Measurements from ENCODE around the gene SPEM2.
A peak's percentile ranks its signal among the peaks of the same experiment; 100 is the strongest.
"Not testable (repeated sequence)": the region's sequence is repeated elsewhere in the genome, so short reads cannot be mapped to it uniquely, and the experiment has no call there.

SPEM2 gene

GRCh38 chr17:7466318-7466638 is 40.9 kb downstream of the SPEM2 start:
- no peak overlapping the region for H3K4me3 Mint-ChIP-seq
- no peaks in the 10 kb centered on the region for H3K9me3 Mint-ChIP-seq
- no peak overlapping the region for H3K27ac Mint-ChIP-seq
- peaks cover 6% of the 10 kb centered on the region for H3K36me3 Mint-ChIP-seq (ENCODE audit: low read depth)
- peaks cover 16% of the 10 kb centered on the region for H3K4me1 Mint-ChIP-seq (ENCODE audit: low read depth)
- no peaks in the 10 kb centered on the region for H3K27me3 Mint-ChIP-seq

DNA sequence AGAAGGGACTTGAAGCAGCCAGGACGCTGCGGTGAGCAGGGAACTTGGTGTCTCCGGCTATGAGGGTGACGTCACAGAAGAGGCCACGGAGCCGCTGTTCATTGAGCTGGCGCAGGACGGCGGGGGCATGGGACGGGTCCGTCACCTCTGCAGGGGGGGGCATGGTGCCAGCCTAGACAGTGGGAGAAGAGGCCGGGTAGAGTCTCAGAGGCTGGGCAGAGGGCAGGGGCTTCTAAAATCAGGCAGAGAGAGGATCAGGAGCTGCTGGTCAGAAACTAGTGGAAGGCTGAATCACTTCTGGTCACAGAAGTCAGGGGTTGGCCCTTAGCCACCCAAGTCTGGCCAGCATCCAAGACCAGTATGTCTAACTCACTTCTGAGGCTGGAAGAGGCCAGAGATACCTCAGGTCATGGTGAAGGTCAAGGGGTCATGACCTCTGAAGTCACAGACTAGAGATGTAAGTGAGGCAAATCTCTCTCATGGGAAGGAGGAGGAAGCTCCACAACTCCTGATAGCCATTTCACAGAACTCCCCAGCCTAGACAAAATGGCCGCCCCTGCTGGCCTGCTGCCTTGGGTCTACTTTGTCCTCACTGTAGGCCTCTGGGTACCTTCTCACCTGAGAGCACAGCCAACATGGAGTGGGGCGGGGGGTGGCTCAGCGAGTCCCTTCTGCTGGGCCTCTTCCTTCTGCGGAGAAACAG is 41.4 kb downstream of the SPEM2 start:
- Mint-ChIP-seq H3K36me3 (ENCODE audit: low read depth) (peaks cover 7% of the 10 kb centered on the region), H3K27ac (no peak overlapping the region), H3K4me1 (ENCODE audit: low read depth) (peaks cover 21% of the 10 kb centered on the region)

DNA sequence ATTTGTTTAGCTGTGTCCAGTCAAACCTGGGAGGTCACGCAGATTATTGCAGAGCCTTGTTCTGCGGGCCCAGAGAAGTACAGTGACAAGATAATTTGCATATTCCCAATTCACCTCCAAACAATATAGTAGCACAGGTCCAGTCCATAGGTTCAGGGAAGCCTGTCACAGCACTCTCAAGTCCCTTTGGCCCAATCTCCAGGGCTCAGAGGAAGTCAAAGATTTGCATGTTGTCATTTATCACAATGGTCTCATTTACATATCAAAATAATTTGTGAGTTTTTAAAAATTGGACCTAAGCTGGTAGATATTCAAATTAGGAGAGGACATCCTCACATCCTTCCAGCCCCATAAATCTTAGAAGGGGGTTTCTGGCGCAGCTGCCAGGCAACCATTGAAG is 42.1 kb downstream of the SPEM2 start:
- Mint-ChIP-seq H3K36me3 (ENCODE audit: low read depth) (peaks cover 8% of the 10 kb centered on the region), H3K9me3 (no peaks in the 10 kb centered on the region), H3K27ac (peak overlapping the region; percentile 26), H3K4me1 (ENCODE audit: low read depth) (peaks cover 26% of the 10 kb centered on the region), H3K4me3 (no peak overlapping the region), H3K27me3 (no peaks in the 10 kb centered on the region)

More for the DNA sequence above, 41.4 kb downstream of the SPEM2 start:
- Mint-ChIP-seq H3K9me3 (no peaks in the 10 kb centered on the region), H3K4me3 (no peak overlapping the region), H3K27me3 (no peaks in the 10 kb centered on the region)

- peaks cover 8% of the 10 kb centered on the region for H3K36me3 Mint-ChIP-seq (ENCODE audit: low read depth)
- H3K27ac Mint-ChIP-seq, result no peak overlapping the region
- H3K9me3 Mint-ChIP-seq, result no peaks in the 10 kb centered on the region
- peaks cover 30% of the 10 kb centered on the region for H3K4me1 Mint-ChIP-seq (ENCODE audit: low read depth)
- no peak overlapping the region for H3K4me3 Mint-ChIP-seq
- H3K27me3 Mint-ChIP-seq, result no peaks in the 10 kb centered on the region
Measured at GRCh38 chr17:7468290-7468689, 42.9 kb downstream of the SPEM2 start.

- peaks cover 30% of the 10 kb centered on the region for H3K4me1 Mint-ChIP-seq (ENCODE audit: low read depth)
- H3K9me3 Mint-ChIP-seq, result no peaks in the 10 kb centered on the region
- peaks cover 8% of the 10 kb centered on the region for H3K36me3 Mint-ChIP-seq (ENCODE audit: low read depth)
- H3K27me3 Mint-ChIP-seq, result no peaks in the 10 kb centered on the region
- no peak overlapping the region for H3K27ac Mint-ChIP-seq
- H3K4me3 Mint-ChIP-seq, result no peak overlapping the region
Measured at GRCh38 chr17:7468804-7469389, 43.5 kb downstream of the SPEM2 start.

- not testable (repeated sequence) for H3K4me3 Mint-ChIP-seq; H3K27me3 Mint-ChIP-seq; H3K9me3 Mint-ChIP-seq; H3K36me3 Mint-ChIP-seq (ENCODE audit: low read depth); H3K27ac Mint-ChIP-seq
- H3K4me1 Mint-ChIP-seq (ENCODE audit: low read depth), result peaks cover 30% of the 10 kb centered on the region
Measured at GRCh38 chr17:7469843-7470242, 44.4 kb downstream of the SPEM2 start.

DNA sequence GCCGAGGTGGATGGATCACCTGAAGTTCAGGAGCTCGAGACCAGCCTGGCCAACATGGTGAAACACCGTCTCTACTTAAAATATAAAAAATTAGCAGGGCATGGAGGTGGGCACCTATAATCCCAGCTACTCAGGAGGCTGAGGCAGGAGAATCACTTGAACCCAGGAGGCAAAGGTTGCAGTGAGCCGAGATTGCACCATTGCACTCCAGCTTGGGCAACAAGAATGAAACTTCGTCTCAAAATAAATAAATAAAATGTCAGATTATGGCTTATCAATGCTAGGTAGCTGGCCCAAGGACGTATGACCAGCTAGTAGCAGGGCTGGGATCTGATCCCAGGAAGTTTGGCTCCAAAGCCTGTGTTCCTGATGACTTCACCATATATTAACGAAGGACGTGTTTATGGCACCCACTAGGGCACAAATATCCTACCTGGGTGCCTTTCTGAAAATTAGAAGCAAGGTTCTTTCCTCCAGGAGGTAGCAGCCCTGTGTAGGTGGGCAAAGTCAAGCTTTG is 45.1 kb downstream of the SPEM2 start:
- not testable (repeated sequence) for H3K4me3 Mint-ChIP-seq; H3K9me3 Mint-ChIP-seq; H3K27ac Mint-ChIP-seq; H3K27me3 Mint-ChIP-seq; H3K36me3 Mint-ChIP-seq (ENCODE audit: low read depth)
- peaks cover 34% of the 10 kb centered on the region for H3K4me1 Mint-ChIP-seq (ENCODE audit: low read depth)

- peaks cover 4% of the 10 kb centered on the region for H3K36me3 Mint-ChIP-seq (ENCODE audit: low read depth)
- no peaks in the 10 kb centered on the region for H3K9me3 Mint-ChIP-seq
- peaks cover 42% of the 10 kb centered on the region for H3K4me1 Mint-ChIP-seq (ENCODE audit: low read depth)
- H3K4me3 Mint-ChIP-seq, result no peak overlapping the region
- peak overlapping the region; percentile 45 for H3K27ac Mint-ChIP-seq
- no peaks in the 10 kb centered on the region for H3K27me3 Mint-ChIP-seq
Measured at GRCh38 chr17:7471729-7472128, 46.3 kb downstream of the SPEM2 start.

DNA sequence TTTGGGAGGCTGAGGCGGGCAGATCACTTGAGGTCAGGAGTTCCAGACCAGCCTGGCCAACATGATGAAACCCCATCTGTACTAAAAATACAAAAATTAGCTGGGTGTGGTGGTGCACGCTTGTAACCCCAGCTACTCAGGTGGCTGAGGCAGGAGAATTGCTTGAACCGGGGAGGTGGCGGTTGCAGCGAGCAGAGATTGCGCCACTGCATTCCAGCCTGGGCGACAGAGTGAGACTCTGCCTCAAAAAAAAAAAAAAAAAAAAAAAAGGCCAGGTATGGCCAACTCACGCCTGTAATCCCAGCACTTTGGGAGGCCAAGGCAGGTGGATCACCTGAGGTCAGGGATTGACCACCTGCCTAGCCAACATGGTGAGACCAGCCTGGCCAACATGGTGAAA is 49.4 kb downstream of the SPEM2 start:
- not testable (repeated sequence) for H3K36me3 Mint-ChIP-seq (ENCODE audit: low read depth); H3K4me3 Mint-ChIP-seq; H3K27ac Mint-ChIP-seq; H3K27me3 Mint-ChIP-seq; H3K9me3 Mint-ChIP-seq
- peaks cover 51% of the 10 kb centered on the region for H3K4me1 Mint-ChIP-seq (ENCODE audit: low read depth)

DNA sequence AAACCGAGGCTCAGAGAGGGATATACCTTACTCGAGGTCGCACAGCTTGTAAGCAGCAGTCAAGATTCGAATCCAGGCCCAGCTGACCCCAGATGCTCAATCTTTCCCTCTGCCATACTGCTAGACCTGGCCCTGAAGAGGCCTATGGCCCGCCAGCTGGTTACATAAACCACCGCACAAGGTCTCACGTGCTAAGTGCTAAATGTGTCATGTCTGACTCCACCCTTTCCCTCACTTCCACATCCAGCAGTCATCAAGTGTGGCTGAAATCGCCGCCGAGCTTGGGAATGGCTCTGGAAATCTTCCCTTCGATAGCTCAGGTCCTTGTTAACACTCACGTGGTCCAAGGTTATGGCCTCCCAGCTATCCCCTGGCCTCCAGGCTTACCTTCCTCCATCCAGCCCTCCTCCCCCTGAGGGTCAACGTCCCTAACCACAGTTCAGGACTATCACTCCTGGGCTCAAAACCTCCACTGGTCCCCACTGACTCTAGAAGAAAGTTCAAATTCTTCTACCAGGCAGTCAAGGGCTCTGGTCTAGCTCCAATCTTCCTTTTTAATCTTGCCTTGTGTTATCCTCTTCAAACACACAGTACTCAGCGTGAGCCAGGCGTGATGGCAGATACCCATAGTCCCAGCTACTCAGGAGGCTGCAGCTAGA is 50.5 kb downstream of the SPEM2 start:
- H3K4me1 Mint-ChIP-seq (ENCODE audit: low read depth), result peaks cover 61% of the 10 kb centered on the region
- no peaks in the 10 kb centered on the region for H3K9me3 Mint-ChIP-seq
- H3K27ac Mint-ChIP-seq, result peak overlapping the region; percentile 62
- H3K4me3 Mint-ChIP-seq, result no peak overlapping the region
- H3K36me3 Mint-ChIP-seq (ENCODE audit: low read depth), result peaks cover 4% of the 10 kb centered on the region
- no peaks in the 10 kb centered on the region for H3K27me3 Mint-ChIP-seq

- Mint-ChIP-seq H3K4me3 (peak overlapping the region; percentile 89), H3K27me3 (no peaks in the 10 kb centered on the region), H3K9me3 (no peaks in the 10 kb centered on the region), H3K4me1 (ENCODE audit: low read depth) (peaks cover 64% of the 10 kb centered on the region), H3K36me3 (ENCODE audit: low read depth) (peaks cover 3% of the 10 kb centered on the region), H3K27ac (peak overlapping the region; percentile 62)
Measured at GRCh38 chr17:7476494-7476893, 51.1 kb downstream of the SPEM2 start.

GRCh38 chr17:7476951-7477350 is 51.5 kb downstream of the SPEM2 start:
- no peaks in the 10 kb centered on the region for H3K9me3 Mint-ChIP-seq
- peak overlapping the region; percentile 89 for H3K4me3 Mint-ChIP-seq
- peaks cover 64% of the 10 kb centered on the region for H3K4me1 Mint-ChIP-seq (ENCODE audit: low read depth)
- no peaks in the 10 kb centered on the region for H3K36me3 Mint-ChIP-seq (ENCODE audit: low read depth)
- peak overlapping the region; percentile 89 for H3K27ac Mint-ChIP-seq
- no peaks in the 10 kb centered on the region for H3K27me3 Mint-ChIP-seq

All from stimulated activated naive CD8-positive, alpha-beta T cell treated with anti-CD3 and anti-CD28 coated beads, Interleukin-15, Interleukin-2, amounts not matched to agents 100 ng/mL and 50 ng/mL, for 24 hours (primary cell).